ENCODE results near the gene CD27. TPM values are rescaled to one million over a fixed set of nuclear protein-coding genes. Genes with fewer than 3 reads are reported as not detected.
A peak's percentile ranks its signal among the peaks of the same experiment; 100 is the strongest.

The CD27 gene
- total and polyA plus RNA-seq, 2 of the 13 experiments (the other 11 are each of a cell fraction or from before 2014, with no cell fraction given): 0.12 TPM; not detected in 1

- no peak for TF ChIP-seq SKI (IDR thresholded peaks at IDR 0.05; ENCODE audit: partially characterized antibody)
- TF ChIP-seq HOXA9 (CRISPR knock-in tag; IDR thresholded peaks at IDR 0.05; ENCODE audit: borderline replicate concordance): no peak
- no peak for TF ChIP-seq NFRKB (IDR thresholded peaks at IDR 0.05)
- no peak for TF ChIP-seq ZNF451 (CRISPR knock-in tag; IDR thresholded peaks at IDR 0.05)
- TF ChIP-seq, protein P1, sequence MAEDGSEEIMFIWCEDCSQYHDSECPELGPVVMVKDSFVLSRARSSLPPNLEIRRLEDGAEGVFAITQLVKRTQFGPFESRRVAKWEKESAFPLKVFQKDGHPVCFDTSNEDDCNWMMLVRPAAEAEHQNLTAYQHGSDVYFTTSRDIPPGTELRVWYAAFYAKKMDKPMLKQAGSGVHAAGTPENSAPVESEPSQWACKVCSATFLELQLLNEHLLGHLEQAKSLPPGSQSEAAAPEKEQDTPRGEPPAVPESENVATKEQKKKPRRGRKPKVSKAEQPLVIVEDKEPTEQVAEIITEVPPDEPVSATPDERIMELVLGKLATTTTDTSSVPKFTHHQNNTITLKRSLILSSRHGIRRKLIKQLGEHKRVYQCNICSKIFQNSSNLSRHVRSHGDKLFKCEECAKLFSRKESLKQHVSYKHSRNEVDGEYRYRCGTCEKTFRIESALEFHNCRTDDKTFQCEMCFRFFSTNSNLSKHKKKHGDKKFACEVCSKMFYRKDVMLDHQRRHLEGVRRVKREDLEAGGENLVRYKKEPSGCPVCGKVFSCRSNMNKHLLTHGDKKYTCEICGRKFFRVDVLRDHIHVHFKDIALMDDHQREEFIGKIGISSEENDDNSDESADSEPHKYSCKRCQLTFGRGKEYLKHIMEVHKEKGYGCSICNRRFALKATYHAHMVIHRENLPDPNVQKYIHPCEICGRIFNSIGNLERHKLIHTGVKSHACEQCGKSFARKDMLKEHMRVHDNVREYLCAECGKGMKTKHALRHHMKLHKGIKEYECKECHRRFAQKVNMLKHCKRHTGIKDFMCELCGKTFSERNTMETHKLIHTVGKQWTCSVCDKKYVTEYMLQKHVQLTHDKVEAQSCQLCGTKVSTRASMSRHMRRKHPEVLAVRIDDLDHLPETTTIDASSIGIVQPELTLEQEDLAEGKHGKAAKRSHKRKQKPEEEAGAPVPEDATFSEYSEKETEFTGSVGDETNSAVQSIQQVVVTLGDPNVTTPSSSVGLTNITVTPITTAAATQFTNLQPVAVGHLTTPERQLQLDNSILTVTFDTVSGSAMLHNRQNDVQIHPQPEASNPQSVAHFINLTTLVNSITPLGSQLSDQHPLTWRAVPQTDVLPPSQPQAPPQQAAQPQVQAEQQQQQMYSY (CRISPR knock-in tag; IDR thresholded peaks at IDR 0.05): no peak
- no peak for TF ChIP-seq ZNF547 (CRISPR knock-in tag; IDR thresholded peaks at IDR 0.05)
- TF ChIP-seq FOXA3 (CRISPR knock-in tag; IDR thresholded peaks at IDR 0.05): peak; percentile 9; the same call in 1 of the 2 replicates
- TF ChIP-seq SATB2 (CRISPR knock-in tag; IDR thresholded peaks at IDR 0.05): no peak
- TF ChIP-seq TOE1 (CRISPR knock-in tag; IDR thresholded peaks at IDR 0.05): no peak
- TF ChIP-seq PTBP1 (IDR thresholded peaks at IDR 0.05; ENCODE audit: low read depth, low read length, poor library complexity, severe bottlenecking): no peak
- TF ChIP-seq, protein P2, sequence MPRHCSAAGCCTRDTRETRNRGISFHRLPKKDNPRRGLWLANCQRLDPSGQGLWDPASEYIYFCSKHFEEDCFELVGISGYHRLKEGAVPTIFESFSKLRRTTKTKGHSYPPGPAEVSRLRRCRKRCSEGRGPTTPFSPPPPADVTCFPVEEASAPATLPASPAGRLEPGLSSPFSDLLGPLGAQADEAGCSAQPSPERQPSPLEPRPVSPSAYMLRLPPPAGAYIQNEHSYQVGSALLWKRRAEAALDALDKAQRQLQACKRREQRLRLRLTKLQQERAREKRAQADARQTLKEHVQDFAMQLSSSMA (CRISPR knock-in tag; IDR thresholded peaks at IDR 0.05): no peak
- no peak for TF ChIP-seq ZNF570 (CRISPR knock-in tag; IDR thresholded peaks at IDR 0.05; ENCODE audit: borderline replicate concordance)
- no peak for TF ChIP-seq BHLHE40 (IDR thresholded peaks at IDR 0.05; ENCODE audit: low read length)
- TF ChIP-seq, protein P3, sequence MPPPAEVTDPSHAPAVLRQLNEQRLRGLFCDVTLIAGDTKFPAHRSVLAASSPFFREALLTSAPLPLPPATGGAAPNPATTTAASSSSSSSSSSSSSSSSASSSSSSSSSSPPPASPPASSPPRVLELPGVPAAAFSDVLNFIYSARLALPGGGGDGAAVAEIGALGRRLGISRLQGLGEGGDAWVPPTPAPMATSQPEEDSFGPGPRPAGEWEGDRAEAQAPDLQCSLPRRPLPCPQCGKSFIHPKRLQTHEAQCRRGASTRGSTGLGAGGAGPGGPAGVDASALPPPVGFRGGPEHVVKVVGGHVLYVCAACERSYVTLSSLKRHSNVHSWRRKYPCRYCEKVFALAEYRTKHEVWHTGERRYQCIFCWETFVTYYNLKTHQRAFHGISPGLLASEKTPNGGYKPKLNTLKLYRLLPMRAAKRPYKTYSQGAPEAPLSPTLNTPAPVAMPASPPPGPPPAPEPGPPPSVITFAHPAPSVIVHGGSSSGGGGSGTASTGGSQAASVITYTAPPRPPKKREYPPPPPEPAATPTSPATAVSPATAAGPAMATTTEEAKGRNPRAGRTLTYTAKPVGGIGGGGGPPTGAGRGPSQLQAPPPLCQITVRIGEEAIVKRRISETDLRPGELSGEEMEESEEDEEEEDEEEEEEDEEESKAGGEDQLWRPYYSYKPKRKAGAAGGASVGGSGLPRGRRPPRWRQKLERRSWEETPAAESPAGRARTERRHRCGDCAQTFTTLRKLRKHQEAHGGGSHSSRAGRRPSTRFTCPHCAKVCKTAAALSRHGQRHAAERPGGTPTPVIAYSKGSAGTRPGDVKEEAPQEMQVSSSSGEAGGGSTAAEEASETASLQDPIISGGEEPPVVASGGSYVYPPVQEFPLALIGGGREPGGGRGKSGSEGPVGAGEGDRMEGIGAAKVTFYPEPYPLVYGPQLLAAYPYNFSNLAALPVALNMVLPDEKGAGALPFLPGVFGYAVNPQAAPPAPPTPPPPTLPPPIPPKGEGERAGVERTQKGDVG (CRISPR knock-in tag; IDR thresholded peaks at IDR 0.05; ENCODE audit: borderline replicate concordance): no peak
- TF ChIP-seq, protein P4, sequence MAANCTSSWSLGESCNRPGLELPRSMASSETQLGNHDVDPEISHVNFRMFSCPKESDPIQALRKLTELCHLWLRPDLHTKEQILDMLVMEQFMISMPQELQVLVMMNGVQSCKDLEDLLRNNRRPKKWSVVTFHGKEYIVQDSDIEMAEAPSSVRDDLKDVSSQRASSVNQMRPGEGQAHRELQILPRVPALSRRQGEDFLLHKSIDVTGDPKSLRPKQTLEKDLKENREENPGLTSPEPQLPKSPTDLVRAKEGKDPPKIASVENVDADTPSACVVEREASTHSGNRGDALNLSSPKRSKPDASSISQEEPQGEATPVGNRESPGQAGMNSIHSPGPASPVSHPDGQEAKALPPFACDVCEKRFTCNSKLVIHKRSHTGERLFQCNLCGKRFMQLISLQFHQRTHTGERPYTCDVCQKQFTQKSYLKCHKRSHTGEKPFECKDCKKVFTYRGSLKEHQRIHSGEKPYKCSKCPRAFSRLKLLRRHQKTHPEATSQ (CRISPR knock-in tag; IDR thresholded peaks at IDR 0.05; ENCODE audit: borderline replicate concordance): peak; percentile 66; the same call in 1 of the 2 replicates
- TF ChIP-seq, protein P5, sequence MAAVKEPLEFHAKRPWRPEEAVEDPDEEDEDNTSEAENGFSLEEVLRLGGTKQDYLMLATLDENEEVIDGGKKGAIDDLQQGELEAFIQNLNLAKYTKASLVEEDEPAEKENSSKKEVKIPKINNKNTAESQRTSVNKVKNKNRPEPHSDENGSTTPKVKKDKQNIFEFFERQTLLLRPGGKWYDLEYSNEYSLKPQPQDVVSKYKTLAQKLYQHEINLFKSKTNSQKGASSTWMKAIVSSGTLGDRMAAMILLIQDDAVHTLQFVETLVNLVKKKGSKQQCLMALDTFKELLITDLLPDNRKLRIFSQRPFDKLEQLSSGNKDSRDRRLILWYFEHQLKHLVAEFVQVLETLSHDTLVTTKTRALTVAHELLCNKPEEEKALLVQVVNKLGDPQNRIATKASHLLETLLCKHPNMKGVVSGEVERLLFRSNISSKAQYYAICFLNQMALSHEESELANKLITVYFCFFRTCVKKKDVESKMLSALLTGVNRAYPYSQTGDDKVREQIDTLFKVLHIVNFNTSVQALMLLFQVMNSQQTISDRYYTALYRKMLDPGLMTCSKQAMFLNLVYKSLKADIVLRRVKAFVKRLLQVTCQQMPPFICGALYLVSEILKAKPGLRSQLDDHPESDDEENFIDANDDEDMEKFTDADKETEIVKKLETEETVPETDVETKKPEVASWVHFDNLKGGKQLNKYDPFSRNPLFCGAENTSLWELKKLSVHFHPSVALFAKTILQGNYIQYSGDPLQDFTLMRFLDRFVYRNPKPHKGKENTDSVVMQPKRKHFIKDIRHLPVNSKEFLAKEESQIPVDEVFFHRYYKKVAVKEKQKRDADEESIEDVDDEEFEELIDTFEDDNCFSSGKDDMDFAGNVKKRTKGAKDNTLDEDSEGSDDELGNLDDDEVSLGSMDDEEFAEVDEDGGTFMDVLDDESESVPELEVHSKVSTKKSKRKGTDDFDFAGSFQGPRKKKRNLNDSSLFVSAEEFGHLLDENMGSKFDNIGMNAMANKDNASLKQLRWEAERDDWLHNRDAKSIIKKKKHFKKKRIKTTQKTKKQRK (IDR thresholded peaks at IDR 0.05; ENCODE audit: low read length): no peak
- TF ChIP-seq KLF13 (CRISPR knock-in tag; IDR thresholded peaks at IDR 0.05): 0 out of 2 replicates have a peak, but pooled peaks have one; percentile 34
Observed at GRCh38 chr12:6492838-6493496, 48.2 kb downstream of the CD27 start, which contains the start of gene MRPL51 (continued).
